Inflammatory macrophage treated with lipopolysaccharide for 1 hour (primary cell): ENCODE results near the gene FAM50A.

Source experiments
- DNase-seq, 2 donors: peaks; one replicate each; pipeline ENCODE4 v3.0.0-alpha.2; 2020 to 2022

The FAM50A gene

DNA sequence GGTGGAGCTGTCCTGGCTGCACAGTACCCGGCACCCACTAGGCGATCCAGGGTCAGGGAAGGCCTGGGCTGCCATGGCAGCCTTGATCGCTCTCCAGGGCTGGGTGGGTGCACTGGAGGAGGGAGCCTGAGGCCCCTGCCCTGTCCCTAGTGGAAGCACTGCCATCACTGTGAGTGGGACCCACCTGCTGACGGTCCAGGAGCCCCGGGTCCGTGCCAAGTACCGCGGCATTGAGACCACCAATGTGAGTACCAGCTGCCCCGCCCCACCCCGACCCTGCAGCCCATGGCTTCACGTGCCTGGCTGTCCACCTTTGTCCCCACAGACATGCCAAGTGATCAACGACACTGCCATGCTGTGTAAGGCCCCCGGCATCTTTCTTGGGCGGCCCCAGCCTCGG, 23.0 kb downstream of the FAM50A start:
- no peak for DNase-seq

DNA sequence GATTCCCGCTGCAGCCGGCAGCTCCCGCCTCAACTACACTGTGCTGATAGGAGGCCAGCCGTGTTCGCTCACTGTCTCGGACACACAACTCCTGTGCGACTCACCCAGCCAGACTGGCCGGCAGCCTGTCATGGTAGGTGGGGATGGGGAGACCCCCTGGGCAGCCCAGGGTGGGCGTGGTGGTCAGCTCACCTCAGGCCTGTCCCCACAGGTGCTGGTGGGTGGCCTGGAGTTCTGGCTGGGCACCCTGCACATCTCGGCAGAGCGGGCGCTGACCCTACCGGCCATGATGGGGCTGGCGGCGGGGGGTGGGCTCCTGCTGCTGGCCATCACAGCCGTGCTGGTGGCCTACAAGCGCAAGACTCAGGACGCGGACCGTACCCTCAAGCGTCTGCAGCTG, 23.6 kb downstream of the FAM50A start:
- no peak for DNase-seq

DNA sequence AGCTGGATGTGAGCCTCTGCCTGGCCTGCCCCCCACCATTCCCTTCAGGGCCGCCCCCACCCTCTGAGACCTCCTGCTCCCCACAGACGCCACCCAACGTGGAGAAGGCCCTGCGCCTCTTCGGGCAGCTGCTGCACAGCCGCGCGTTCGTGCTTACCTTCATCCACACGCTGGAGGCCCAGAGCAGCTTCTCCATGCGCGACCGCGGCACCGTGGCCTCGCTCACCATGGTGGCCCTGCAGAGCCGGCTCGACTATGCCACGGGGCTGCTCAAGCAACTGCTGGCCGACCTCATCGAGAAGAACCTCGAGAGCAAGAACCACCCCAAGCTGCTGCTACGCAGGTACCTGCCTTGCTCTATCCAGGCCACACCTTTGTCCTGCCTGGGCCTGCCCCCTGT, 24.3 kb downstream of the FAM50A start:
- no peak for DNase-seq

DNA sequence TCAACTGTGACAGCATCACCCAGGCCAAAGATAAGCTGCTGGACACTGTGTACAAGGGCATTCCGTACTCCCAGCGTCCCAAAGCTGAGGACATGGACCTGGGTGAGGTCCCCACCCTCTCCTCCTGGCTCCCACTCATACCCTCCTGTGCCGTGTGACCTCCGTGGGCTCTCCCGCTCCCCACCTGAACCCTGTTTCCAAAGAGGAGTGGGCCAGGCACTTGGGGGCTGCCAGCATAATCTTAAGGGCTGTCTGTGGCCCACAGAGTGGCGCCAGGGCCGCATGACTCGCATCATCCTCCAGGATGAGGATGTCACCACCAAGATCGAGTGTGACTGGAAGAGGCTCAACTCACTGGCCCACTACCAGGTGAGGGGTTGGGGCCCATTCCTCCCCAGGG, 25.2 kb downstream of the FAM50A start:
- no peak for DNase-seq

DNA sequence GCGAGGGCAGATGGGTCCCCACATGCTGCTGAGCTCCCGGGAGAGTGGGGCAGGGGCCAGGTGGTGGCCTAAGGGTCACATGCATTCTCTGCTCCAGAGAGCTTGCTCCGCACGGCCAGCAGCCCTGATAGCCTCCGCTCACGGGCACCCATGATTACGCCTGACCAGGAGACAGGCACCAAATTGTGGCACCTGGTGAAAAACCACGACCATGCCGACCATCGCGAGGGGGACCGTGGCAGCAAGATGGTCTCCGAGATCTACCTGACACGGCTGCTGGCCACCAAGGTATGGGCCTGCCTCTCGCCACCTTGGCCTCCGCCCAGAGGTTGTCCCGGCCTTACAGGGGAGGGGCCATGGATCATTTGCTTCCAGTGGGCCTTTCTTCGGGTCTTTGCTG, 25.9 kb downstream of the FAM50A start:
- no peak for DNase-seq

DNA sequence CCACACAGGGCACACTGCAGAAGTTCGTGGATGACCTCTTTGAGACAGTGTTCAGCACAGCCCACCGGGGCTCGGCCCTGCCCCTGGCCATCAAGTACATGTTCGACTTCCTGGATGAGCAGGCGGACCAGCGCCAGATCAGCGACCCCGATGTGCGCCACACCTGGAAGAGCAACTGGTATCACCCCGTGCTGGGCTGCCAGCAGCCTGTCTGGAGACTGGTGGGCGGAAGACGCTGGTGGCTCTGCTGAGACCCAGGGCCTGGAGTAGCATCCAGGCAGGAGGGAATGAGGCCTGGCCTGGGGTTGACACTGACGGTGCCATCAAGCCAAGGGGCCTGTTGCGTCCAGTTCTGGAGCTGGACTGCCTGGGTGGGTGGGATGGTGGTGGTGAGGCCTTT, 26.5 kb downstream of the FAM50A start:
- DNase-seq, result no peak

DNA sequence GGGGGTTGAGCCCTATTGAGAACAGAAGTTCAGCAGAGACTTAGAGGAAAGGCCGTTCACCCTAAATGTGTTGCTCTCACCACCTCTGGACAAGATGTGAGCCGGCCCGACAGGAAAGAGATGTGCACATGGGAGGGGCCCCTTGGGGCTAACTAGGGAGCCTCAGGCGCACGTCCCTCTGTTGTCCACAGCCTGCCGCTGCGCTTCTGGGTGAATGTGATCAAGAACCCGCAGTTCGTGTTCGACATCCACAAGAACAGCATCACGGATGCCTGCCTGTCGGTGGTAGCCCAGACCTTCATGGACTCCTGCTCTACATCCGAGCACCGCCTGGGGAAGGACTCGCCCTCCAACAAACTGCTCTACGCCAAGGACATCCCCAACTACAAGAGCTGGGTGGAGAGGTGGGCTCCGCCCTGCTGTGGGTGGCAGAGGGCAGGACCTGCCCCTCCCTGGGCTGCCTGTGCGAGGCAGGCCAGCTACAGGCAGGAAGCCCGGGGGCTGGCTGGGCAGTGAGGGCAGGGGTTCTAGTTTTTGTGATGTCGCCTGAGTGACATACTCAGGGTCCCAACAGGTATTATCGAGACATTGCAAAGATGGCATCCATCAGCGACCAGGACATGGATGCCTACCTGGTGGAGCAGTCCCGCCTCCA, 27.1 kb downstream of the FAM50A start:
- no peak for DNase-seq

DNA sequence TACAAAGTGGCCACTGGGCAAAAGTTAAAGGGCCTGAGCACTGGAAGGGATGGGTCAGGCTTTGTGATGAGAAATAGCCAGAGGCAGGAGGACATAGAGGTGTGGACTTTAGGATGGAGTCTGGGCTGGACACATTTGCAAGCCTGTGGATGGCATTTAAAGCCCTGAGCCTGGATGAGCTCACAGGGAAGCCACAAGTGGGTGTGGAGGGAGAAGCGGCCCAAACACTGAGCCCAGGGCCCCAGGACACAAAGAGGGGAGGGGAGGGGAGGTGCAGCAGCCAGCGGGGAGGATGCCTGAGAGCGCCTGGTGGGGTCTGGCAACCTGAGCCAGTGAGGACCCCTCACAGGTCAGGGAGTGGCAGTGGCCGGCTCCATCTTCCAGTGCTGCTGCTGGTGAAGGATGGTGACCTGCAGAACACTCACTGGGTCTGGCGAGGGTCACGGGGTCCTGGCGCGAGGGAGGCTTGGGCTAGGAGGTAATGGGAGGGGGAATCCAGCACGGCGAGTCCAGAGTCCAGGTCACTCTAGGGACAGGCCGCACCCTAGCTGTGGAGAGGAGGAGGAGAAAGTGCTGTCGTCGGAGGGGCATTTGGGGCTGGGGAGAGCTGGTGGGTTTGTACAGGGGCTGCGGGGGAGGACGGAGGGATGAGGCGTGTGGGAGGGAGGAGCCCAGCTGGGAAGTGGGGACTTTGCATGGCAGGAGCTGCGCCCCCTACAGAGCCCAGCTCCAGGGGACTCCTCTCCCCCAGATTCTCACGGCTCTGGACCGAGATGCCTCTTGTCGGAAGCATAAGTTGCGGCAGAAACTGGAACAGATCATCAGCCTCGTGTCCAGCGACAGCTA, 28.1 kb downstream of the FAM50A start:
- no peak for DNase-seq

DNA sequence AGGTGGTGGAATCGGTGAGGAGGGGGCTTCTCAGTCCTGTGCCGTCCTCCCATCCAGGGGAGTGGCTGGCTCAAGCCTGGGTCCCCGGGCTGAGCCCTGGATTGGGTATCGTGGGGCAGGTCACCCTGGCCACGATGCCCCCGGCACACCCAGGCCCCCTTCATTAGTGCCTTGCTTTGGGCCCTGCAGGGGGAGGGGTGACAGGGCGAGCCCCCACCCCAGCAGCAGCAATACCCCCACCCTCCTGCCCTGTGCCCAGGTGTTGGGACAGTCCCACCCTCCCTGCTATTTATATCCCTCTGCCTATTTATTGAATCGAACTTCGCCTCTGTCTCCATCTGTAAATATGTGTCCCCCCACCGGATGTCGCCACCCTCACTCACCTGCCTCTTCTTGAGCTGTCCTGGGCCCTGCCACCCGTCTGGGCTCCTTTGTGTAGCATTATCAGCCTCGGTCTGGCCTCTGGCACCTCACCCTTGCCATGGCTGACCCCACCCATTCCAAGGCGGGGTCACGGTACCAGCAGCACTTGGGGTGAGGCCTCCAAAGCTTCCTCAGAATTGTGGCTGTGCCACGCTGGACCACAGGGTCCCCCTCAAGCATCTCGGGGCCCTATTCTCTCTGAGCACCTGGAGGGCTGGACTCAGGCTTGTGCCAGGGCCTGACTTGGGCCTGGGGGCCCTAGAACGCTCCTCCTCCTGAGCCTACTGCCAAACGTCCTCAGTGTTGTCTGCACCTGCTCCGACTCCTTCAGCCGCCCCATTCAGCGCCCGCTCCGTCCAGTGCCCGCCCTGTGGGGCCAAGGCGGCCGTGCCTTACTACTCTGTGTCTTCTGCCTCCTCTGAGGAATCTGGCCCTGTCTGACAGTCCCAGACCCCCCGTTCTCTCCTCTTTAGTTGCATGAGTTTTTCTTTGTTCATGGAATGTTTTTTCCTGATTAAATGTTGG, 29.0 kb downstream of the FAM50A start:
- DNase-seq, result no peak

DNA sequence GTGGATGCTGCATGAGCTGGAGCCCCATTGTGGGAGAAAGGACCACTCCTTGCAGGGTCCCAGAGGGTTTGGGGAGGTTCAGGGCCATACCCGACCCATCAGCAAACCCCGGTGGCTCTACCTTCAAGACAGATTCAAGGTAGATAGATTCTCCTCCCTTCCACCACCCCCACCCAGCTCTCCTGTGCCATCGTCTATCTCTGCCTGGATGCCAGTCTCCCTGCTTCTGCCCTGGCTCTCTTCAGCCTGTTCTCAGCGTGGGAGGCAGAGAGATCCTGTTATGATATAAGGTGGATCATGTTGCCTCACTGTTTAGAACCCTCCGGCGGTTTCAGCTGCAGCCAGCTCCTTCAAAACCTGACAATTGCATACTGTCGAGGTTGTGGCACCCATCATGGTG, 29.7 kb downstream of the FAM50A start:
- DNase-seq, result no peak

DNA sequence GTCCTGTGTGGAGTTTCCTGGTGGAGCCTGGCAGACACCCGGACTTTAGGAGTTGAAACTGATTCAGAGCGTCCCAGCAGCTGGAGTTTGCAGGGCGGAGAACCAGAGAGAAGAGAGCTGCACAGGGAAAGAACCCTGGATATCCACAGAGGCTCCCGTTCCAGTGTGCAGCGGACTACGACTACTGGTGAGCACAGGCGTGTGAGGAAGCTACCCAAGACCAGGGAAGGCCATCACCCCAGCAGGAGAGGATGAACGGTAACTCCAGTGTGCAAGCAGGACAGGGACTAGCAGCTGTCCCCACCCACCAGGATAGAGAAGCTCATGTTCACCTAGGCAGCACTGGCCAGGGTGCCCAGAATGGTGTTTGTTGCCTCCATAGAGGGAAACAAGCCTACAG, 32.9 kb downstream of the FAM50A start:
- no peak for DNase-seq

DNA sequence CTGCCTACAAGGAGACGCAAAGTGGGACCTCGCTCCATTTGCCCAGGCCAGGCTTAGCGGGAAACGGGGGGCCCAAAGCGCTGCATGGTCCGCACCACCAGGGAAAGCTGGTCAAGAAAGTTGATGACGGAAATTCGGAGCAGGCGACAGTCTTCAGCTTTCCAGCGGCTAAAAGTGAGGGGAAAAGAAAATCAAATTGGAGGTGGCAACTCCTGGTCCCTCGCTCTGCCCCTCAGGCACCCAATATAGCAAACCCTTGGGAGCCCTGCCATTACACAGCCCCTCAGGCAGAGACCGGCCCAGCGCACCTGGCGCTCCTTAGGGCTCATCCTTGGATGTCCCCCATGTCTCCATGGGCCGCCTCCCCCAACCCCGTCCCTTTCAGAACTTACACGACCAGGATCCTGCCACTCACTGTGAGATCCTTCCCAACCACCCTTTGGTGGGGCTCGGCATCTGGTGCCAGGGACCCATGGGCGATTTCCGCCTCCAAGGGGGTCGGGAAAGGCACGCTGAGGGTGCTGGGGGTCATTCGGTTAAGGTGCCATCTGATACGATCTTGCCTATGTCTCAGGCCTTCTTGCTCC, 34.0 kb downstream of the FAM50A start:
- no peak for DNase-seq

DNA sequence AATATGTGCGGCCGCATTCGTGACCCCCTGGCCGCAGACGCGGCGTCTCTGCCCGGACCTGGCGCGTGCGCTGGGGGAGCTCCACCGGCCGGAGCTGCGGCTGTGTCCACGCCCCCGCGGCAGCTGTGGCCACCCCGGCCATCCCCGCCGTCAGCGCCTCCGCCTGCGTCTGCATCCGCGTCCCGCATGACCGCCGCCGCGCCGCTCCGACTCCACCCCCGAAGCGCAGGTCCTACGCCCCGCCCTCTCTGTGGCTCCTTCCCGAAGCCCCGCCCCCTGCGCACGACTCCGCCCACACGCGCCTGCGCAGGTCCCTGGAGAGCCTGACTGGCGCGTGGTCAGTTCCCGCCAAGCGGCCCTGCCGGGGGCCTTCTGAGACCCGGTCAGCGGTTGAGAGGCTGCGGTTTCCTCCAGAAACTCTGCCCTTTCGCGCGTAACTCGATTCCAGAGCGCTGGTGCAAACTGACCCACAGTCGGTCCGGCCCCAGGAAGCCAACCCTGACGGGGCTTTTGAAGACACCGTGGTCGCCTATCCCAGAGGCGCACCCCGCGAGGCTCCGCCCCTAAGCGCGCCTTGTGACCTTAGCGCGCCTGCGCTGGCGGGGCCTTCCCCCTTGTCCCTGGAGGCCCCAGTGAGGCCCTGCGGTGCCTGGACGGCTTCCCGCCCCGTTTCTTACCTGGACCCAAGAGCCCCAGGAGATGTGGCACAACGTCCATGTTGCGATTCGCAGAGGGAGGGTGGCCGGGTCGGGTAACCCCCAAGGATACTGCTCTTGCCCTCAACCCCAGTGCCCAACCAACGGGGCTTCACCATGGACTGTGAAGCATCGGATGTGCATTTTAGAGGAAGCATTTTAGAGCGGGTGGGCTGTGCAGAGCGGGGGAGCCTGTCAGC, 35.0 kb downstream of the FAM50A start, which contains the start of gene LAGE3:
Gene LAGE3 (minus strand): TSS at position 554 of the 895 bp plus-strand sequence. CDS start 366 bp downstream, at position 188.
- peak; percentile 86 to 91 for DNase-seq

DNA sequence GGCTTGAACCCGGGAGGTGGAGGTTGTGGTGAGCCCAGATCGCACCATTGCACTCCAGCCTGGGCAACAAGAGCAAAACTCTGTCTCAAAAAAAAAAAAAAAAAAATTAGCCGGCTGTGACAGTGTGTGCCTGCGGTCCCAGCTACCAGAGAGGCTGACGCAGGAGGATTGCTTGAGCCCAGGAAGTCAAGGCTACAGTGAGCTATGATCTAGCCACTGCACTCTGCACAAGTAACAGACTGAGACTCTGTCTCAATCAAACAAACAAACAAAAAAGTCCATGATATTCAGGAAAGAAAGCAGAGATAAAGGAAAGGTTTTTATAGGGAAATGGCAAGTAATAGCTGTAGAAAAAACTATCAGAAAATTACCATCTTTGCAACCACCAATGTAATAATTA, 37.3 kb downstream of the FAM50A start:
- DNase-seq, result no peak

DNA sequence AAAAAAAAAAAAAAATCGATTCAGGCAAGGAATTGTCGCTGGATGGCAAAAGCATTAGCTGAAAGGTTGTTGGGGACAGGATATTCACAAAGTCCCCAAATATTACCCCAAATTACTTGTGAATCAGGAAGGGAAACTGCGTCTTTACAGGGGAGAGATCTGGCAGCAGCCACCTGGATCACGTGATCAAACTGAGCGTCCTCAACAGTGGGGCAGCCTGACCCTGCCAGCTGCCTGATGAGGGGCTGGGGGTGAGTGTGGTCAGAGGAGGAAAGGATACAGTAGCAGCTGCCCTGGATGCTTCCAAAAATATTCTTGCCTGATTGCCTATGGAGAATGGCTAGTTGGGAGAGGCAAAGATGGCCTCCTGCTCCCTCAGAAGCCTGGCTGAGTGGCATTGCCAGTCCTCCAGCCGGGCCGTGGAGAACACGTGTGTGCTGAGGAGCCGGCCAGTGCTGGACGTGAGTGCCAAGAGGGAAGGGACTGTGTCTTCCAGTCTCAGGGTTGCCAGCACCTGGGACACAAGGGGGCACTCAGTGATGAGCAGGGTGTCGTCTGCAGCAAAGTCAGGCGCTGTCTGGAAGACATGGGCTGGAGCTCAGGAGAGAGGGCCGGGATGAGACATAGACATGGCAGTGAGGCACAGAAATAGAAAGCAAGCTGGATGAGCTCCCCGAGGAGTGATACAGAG, 38.1 kb downstream of the FAM50A start:
- DNase-seq, result no peak

DNA sequence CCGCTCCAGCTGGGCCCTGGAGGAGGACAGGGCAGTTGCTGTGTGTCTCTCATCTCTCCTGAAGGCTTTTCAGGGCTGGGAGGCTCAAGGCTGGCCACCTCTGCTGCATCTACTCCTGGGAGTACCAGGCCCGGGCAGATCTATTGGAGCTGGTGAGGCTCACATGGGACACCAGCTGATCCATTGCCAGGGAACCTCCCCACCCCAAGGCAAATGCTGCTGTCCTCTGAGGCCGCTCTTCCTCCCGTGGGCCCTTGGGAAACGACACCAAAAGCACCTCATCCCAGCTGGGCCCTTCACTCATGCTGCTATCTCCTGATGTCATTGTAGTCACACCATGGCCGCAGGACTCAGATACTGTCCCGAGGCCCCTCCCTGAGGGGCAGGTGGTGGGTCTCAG, 38.8 kb downstream of the FAM50A start:
- no peak for DNase-seq

DNA sequence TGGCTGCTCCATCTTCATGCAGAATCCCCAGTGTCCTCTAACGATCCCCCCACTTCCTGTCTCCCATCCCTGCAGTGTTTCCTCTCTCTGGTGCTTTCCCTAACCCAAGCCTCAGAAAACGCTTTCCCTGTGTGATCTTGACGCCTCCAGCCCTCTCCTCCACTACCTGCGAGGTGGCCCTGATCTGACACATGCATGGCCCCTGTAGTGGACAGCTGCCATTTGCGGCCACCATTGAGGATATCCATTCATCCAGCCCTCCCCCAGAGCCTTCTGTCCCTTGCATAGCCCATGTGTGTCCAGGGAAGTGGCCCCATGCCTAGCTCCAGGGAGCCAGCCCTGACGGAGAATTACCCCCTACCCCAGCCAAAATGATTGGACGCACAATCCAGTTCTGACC, 39.4 kb downstream of the FAM50A start:
- no peak for DNase-seq

DNA sequence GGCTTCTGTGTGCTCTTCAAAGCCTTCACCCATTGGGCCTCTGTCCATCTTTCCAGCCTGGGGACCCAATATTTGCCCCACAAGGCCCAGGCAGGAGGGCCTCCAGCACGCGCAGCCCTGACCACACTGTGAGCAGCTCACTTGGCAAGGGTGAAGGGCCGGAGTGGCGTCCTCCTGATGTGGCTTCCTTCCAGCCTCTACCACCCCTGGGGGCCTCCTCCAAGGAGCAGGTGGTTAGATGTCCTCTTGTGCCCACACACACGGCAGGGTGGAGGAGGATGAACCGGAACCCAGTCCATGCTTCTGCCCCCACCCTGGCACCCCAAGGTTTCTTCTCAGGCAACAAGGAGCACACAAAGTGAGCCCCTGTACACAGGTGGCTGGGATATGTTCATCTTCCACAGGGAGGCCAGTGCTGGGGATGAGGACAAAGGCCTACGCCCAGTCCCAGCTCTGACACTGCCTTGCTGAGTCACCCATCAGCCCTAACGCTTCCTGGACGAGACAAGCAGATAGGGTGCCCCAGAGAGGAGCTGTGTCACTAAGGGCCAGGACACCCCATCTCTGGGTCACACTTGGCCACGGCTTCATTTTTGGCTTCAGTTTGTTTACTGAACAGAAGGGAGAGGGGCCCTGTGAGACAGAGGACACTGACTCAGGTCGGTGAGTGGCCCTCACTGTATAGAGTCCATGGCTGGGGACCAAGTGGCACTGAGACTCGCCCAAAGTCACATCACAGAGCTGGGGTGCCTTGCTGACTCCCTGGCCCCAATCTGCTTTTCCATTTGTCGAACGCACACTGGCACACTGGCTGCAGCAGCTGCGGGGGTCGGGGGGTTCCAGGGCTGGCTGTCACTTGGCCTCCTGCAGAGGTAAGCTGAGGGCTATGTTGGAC, 40.6 kb downstream of the FAM50A start:
- DNase-seq, result peak in 1 of 2 donors; percentile 17

DNA sequence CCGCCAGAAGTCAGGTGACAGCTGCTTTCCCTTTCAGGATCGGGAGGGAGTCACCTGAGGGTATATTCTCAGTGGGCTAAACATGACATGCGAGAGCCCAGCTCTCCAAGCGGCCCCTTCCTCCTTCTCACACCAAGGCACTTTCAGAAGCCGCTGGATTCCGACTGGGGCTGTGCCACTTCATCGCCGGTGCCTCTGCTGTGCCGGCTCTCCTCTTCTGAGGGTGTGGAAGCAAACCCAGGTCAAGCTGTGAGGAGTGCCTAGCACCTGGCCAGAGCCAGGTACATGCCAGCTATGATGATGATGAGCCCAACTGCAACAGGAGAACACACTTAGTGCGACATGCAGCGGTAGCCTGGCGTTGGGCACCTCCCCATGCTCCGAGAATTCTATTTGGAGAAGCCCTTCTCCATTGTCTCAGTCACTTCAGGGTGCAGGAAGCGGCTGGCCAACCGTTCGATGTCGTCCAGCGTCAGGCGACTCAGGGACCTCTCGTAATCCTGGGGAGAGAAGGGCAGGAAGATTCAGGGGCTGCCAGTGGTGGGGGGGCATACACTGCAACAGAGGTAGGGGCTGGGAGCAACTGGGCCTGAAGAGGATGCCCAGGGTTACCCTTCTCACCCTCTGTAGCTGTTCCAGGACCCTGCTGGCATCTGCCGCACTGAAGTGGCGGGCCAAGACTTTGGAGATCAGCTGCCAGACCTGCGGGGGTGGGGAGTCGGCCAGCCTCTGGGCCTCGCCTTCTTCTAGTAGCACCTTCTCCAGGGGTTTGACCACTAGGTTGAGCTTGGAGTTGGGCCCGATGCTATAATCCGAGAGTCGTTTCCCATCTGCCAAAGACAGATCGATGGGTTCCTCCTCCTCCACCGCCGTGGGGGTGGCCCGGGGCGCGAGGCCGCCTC, 41.5 kb downstream of the FAM50A start:
- no peak for DNase-seq
